Measurements from ENCODE around the gene IMMP2L.

Gene IMMP2L

GRCh38 chr7:111112439-111112838, 449.9 kb downstream of the IMMP2L start:
- H3K4me3 ChIP-seq (ENCODE audit: low read depth, low read length): no peak overlapping the region
- TF ChIP-seq, protein P1, sequence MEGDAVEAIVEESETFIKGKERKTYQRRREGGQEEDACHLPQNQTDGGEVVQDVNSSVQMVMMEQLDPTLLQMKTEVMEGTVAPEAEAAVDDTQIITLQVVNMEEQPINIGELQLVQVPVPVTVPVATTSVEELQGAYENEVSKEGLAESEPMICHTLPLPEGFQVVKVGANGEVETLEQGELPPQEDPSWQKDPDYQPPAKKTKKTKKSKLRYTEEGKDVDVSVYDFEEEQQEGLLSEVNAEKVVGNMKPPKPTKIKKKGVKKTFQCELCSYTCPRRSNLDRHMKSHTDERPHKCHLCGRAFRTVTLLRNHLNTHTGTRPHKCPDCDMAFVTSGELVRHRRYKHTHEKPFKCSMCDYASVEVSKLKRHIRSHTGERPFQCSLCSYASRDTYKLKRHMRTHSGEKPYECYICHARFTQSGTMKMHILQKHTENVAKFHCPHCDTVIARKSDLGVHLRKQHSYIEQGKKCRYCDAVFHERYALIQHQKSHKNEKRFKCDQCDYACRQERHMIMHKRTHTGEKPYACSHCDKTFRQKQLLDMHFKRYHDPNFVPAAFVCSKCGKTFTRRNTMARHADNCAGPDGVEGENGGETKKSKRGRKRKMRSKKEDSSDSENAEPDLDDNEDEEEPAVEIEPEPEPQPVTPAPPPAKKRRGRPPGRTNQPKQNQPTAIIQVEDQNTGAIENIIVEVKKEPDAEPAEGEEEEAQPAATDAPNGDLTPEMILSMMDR (IDR thresholded peaks at IDR 0.05; ENCODE audit: borderline replicate concordance, insufficient read depth, low read depth, low read length): no peak

GRCh38 chr7:111108496-111108895, 453.8 kb downstream of the IMMP2L start:
- TF ChIP-seq, protein P1 (IDR thresholded peaks at IDR 0.05; ENCODE audit: borderline replicate concordance, insufficient read depth, low read depth, low read length): no peak
- H3K4me3 ChIP-seq (ENCODE audit: low read depth, low read length): no peak overlapping the region

DNA sequence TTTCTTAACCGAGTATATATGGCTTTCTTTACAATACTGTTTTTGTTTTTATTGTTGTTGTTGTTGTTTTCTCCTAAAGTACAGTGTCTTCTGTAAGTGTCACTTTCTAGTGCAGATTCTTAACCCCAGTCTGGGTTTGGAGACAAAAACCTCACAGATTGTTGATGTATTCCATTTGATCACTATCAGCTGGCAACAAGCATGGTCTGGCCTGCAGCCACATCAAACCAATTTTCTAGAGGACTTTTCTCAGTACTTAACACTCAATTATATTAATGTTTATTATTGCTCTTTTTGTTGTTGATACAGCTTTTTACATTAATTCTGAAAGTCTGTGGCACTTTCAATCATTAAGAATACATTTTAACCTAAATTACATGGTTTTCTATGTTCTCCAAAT, 454.3 kb downstream of the IMMP2L start:
- TF ChIP-seq, protein P1 (IDR thresholded peaks at IDR 0.05; ENCODE audit: borderline replicate concordance, insufficient read depth, low read depth, low read length): no peak
- no peak overlapping the region for H3K4me3 ChIP-seq (ENCODE audit: low read depth, low read length)

DNA sequence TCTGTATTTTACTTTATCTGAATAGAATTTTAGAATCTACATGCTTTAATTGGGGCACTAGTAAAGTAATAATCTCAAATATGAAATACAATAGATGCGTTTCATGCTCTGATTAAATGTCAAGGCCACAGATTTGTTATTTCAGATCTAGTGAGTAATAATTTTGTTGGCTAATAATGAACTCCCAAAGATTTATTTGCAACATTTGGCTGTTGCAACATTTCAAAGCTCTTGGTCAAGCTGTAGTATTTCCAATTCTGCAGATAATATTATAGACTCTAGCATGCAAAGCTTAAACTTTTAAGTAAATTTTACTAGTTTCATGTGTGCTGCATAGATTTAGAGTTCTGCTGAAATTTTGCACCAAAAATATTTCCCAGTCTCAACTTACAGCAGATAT, 454.7 kb downstream of the IMMP2L start:
- TF ChIP-seq, protein P1 (IDR thresholded peaks at IDR 0.05; ENCODE audit: borderline replicate concordance, insufficient read depth, low read depth, low read length): no peak
- H3K4me3 ChIP-seq (ENCODE audit: low read depth, low read length): no peak overlapping the region

DNA sequence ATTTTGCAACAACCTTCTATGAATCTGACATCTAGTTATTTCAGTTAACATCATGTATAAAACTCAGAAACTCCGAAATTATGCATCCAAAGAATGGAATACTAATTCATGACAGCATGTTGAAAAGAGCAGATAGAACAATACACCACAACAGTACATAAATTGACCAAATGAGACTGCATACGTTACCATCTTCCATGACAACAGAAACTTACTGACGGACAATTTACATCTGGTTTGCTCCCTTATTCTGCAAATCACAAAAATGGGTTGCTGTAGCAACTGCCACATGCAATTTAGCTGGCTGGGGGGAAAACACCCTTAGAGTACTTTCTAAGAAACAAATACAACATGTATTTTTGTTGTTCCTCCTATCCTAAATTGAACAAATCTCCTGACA, 457.0 kb downstream of the IMMP2L start:
- TF ChIP-seq, protein P1 (IDR thresholded peaks at IDR 0.05; ENCODE audit: borderline replicate concordance, insufficient read depth, low read depth, low read length): no peak
- H3K4me3 ChIP-seq (ENCODE audit: low read depth, low read length): no peak overlapping the region

GRCh38 chr7:111104710-111105109, 457.6 kb downstream of the IMMP2L start:
- no peak overlapping the region for H3K4me3 ChIP-seq (ENCODE audit: low read depth, low read length)
- TF ChIP-seq, protein P1 (IDR thresholded peaks at IDR 0.05; ENCODE audit: borderline replicate concordance, insufficient read depth, low read depth, low read length): no peak

GRCh38 chr7:111103678-111104274, 458.5 kb downstream of the IMMP2L start:
- TF ChIP-seq, protein P1 (IDR thresholded peaks at IDR 0.05; ENCODE audit: borderline replicate concordance, insufficient read depth, low read depth, low read length): no peak
- no peak overlapping the region for H3K4me3 ChIP-seq (ENCODE audit: low read depth, low read length)

All from GM12875 (cell line).